Left colon (tissue), 2 donors: ENCODE data around the gene ERO1A. TPM values are rescaled to one million over a fixed set of nuclear protein-coding genes. Genes with fewer than 3 reads are reported as not detected.
"Not testable (repeated sequence)": the region's sequence is repeated elsewhere in the genome, so short reads cannot be mapped to it uniquely, and the experiment has no call there.

Experiments
- ATAC-seq: fragments of 200-7000 bp; cut with Tn5 transposase; one replicate; pipeline ENCODE4 v1.9.1; 2020; ENCODE audit warnings: mild to moderate bottlenecking, moderate library complexity
- DNase-seq, 2 donors: peaks; one replicate each; pipeline ENCODE4 v3.0.0-alpha.2; 2020
- intact Hi-C, 2 donors: fragments of 100-400 bp; cut with DNase I in 1 of 2; cut with micrococcal nuclease in 1 of 2; formaldehyde crosslinking; loops; one replicate each; pipeline versions ENCODE4 v1.11.2 to v1.14.0; 2022; cut with DNase I, micrococcal nuclease
- long read RNA-seq: library from polyadenylated mRNA; unstranded; transcript quantifications from one replicate; pipeline ENCODE4 v2.0.0, GENCODE V29; 2021
- total RNA-seq, 2 donors: library from RNA; stranded (reverse); fragmentation: NEBNext Ultra II Directional; extraction: Animal tissue kit (Norgen Biotek cat#: 25700); gene quantifications; one replicate each; pipeline ENCODE4 v1.2.1, GENCODE V29; 2021
- donor health status: DM: no; HTN: no; CAD: no.
- donor health status: DM: yes; HTN: yes; CAD: no.

The ERO1A gene, protein sequence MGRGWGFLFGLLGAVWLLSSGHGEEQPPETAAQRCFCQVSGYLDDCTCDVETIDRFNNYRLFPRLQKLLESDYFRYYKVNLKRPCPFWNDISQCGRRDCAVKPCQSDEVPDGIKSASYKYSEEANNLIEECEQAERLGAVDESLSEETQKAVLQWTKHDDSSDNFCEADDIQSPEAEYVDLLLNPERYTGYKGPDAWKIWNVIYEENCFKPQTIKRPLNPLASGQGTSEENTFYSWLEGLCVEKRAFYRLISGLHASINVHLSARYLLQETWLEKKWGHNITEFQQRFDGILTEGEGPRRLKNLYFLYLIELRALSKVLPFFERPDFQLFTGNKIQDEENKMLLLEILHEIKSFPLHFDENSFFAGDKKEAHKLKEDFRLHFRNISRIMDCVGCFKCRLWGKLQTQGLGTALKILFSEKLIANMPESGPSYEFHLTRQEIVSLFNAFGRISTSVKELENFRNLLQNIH
- 10 to 100 TPM; 61.0 to 70.8 TPM for total RNA-seq
- long read RNA-seq, partial matches to known transcripts: 0 of 6 reads
- long read RNA-seq, other reads (novel, unspliced or antisense): 6 of 6 reads

DNA sequence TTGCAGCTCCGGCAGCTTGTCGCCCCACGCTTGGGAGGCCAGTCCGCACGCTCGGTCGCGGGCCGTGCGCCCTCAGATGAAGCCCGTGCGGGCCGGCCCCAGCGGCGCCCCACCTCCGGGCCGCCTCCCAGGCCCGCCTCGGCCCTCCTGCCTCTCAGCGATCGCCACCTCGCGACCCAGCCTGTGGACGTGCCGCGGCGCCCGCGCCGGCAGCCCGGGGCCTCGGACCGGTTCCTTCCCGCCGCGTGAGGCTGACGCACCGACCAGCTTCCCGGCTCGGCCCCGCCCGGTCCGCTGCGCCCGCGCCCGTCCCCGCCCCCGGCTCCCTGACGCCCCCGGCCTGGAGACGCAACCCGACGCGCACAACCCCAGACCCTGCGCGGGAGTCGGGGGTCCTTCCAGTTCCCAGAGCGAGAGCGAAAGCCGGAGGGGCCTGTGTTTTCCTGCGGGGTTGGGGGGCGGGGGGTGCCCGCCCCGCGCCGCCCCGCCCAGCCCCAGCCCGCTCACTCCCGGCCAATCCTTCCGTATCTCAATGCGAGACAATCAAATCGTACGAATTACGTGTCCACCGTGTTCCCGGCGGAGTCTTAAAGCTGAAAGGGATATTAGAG lies at the start of gene ERO1A:
Gene ERO1A (minus strand): TSS at position 78 of the 611 bp plus-strand sequence. CDS start 77 bp downstream, at position 1.
- ATAC-seq (peak; percentile 89), DNase-seq (peak; percentile 86 to 89)
- intact Hi-C loops: no loop called here

DNA sequence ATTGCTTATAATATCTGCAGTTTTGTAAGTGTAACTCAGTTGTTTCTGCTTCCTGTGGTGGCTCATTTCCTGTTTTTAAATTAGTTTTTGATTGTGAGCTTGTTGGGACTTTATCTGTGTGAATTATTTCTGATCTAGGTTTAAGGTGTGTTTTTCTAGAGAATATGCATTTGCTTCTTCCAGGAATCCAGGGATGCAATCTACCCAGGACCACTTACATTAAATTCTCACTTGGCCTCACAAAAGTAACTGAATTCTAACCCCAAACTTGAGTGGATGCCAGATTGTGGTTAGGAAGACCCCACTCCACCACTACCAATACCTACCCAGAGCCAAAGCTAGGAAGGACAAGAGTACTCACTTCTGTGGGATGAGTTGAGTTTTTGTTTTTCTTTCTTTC lies 46.5 kb upstream of the ERO1A start:
- ATAC-seq: no peak
- no peak for DNase-seq
- intact Hi-C loops: no loop called here

DNA sequence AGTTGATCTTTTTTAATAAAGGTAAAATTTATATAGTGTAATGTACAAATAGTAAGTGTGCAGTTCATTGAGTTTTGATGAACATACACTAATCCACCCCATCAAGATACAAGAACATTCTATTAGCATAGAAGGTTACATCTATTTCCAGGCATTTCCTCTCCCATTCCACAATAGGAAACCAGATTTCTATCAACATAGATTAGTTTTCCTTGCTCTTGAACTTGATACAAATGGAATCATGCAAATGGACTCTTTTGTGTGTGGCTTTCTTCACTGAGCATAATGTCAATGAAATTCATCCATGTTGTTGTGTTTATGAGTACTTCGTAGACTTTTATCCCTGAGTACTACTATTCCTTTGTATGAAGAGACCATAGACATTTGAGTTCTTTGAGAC lies 45.4 kb upstream of the ERO1A start:
- no peak for ATAC-seq
- DNase-seq: no peak
- intact Hi-C loops: no loop called here

GRCh38 chr14:52738409-52738808 lies 43.1 kb upstream of the ERO1A start:
- no peak for ATAC-seq
- intact Hi-C loops: no loop called here
- no peak for DNase-seq

DNA sequence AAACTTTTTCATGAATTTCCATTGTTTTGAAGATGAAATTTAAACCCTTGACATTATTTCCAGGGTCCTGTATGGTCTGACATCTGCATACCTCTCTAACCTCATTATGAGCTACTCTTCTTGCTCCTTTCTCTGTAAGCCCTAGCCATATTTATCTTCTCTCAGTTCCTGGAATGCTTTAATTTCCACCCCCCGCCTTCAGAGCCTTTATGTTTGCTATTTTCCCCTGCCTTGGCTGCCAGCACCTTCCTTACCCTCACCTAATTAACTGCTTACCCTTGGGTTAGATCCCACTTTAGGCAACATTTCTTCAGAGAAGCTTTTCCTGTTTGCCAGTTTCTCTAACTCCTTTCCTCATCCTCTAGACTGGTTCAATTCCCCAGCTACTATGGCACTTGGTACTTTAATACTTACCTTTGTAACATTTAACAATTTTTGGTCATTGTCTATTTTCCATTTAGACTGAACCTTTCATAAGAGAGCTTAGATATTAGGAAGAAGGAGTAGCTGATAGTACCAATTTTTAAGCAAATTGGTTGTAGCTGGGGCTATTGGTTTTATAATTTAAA lies 40.6 kb upstream of the ERO1A start:
- no peak for ATAC-seq
- intact Hi-C loops: no loop called here
- no peak for DNase-seq

GRCh38 chr14:52733824-52734223 lies 38.5 kb upstream of the ERO1A start:
- DNase-seq: no peak
- intact Hi-C loops: no loop called here
- no peak for ATAC-seq

DNA sequence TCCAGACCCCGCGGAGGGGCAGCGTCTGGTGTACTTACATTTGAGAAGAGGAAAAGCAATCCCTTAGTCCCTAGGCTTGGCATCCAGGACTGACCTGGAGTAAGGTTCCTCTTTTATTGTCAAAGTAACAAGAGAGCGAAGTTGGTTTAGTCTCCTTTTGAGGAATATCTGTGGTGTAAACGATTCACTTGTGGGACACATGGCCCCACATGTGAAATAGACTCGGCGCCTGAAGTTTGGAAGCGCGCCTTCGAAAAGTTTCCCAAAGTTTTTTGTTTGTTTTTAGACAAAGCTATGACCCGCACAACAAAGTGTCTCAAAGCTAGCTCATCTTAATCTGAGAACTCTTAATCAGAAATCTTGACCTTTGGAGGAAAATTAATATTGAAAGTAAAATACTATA lies 35.4 kb upstream of the ERO1A start:
- intact Hi-C loops: no loop called here
- DNase-seq: no peak
- ATAC-seq: no peak

DNA sequence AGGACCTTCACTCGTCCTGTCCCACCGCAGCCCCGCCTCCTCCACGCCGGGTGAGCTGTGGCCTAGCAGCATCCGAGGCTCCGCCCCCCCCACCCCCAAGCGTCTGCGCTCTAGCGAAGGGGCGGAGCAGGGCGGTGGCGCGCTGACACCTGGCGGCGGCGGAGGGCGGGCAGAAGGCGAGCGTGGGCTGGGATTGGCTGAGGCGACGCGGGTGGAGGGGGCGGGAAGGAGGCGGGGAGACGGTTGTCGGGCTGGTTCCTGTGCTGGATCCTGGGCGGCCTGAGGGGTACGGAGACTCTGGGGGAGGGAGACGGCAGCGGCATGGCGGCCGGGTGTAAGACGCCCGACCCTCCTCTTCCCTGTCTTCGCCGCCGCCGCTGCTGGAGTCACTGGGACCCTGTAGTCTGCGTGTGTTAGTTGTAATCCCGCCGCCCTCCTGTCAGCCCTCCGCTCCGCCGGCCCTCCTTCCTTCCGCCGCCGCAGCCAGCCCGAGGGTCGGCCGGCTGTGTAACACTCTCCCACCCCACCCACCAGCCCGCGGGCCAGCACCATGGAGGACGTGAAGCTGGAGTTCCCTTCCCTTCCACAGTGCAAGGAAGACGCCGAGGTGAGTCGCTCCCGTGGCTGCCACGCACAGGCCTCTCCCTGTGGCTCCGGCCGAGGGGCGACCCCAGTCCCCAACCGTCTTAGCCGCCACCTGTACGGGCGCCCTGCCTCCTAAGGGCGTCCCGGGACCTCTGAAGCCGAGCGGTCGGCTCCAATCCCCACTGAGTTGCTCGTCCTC lies 34.8 kb upstream of the ERO1A start, which contains the start of gene STYX:
Gene STYX (plus strand): TSS at position 242 of the 784 bp plus-strand sequence. CDS start 309 bp downstream, at position 551.
- ATAC-seq: peak; percentile 97
- intact Hi-C loops: no loop called here

DNA sequence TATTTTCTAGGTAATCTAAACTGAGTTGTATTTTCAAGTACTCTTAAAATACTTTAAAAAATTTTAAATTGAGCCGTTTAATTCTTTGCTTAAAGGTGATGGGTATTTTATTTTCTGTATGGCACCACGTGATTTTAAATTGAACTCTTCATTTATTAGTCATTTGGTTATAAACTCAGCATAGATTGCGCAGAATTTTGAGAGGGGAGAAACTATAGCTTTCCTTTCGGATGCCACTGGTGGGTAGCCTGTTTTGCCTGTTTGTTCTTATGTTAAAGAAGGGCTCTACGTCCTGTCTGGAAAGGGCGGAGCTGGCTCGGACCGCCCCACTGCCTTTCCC lies 34.2 kb upstream of the ERO1A start:
- intact Hi-C loops: no loop called here
- DNase-seq (no peak), ATAC-seq (no peak)

More for the DNA sequence above, 34.8 kb upstream of the ERO1A start, which contains the start of gene STYX:
- peak; percentile 99 to 100 for DNase-seq

DNA sequence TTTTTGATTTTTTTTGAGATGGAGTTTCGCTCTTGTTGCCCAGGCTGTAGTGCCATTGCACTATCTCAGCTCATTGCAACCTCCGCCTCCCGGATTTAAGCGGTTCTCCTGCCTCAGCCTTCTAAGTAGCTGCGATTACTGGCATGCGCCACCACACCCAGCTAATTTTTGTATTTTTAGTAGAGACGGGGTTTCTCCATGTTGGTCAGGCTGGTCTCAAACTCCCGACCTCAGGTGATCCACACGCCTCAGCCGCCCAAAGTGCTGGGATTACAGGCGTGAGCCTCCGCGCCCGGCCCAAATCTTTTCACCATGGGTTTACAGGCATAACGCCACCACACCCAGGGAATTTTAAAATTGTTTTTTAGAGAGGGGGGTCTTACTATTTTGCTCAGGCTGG lies 33.7 kb upstream of the ERO1A start:
- intact Hi-C loops: not testable (repeated sequence)
- peak in 1 of 2 donors; percentile 24 for DNase-seq

DNA sequence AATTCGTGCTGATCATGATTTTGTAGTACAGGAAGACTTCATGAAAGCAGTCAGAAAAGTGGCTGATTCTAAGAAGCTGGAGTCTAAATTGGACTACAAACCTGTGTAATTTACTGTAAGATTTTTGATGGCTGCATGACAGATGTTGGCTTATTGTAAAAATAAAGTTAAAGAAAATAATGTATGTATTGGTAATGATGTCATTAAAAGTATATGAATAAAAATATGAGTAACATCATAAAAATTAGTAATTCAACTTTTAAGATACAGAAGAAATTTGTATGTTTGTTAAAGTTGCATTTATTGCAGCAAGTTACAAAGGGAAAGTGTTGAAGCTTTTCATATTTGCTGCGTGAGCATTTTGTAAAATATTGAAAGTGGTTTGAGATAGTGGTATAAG lies 32.2 kb upstream of the ERO1A start:
- DNase-seq, intact Hi-C loops, ATAC-seq: not testable (repeated sequence)

More for the DNA sequence above, 33.7 kb upstream of the ERO1A start:
- not testable (repeated sequence) for ATAC-seq

DNA sequence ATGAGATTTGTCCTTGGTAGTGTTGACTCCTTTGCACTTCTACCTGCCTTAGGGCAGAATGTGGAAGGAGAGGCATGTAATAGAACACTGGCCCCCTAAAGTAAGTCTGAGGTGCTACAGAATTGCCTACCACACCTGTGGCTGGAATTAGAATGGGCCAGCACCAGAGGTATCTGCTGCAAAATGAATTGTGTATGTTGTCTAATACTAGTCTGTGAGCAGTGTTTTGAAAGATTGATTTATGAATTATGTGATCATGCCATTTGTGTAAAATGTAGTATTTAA lies 28.9 kb upstream of the ERO1A start:
- intact Hi-C loops: no loop called here
- ATAC-seq (no peak), DNase-seq (no peak)

DNA sequence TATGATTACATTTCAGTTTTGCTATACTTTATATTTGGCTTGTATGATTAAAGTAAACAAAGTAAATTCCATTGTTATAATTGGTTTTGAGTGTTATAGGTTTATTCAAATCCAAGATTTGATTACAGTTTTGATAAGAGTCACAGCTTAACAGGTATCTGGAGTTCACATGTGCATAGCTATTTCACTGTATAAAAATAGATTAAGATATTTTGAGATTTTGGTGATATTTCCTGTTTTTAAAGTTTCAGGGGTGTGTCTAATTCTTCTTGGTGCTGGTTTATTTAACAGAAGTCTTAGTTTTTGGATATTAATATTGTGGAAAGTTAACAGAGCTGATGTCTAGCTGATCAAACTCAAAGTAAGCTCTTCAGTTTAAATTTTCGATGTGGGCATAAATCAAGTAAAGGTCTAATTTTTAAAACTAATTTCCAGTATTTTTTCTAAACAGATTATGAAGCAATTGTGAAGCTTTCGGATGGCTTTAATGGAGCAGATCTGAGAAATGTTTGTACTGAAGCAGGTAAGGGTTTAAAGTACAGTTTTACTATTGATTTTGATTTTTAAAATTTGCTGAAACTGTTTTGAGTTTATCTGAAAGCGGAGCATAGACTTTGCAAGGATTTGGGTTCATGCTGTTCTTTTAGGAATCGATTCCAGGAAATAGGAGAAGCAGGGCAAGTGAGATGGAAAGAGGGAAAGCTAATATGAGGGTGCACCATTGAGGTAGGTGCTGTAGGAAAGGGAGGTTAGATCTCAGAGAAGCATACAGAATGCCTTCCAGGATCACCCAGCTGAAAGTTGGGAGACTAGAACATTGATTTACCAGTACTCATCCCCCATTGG lies 28.4 kb upstream of the ERO1A start:
- DNase-seq (no peak), ATAC-seq (no peak)
- intact Hi-C loops: no loop called here

- intact Hi-C loops: no loop called here
- ATAC-seq: no peak
- DNase-seq: no peak
Measured at GRCh38 chr14:52716155-52716554, 20.8 kb upstream of the ERO1A start.

GRCh38 chr14:52711666-52712065 lies 16.3 kb upstream of the ERO1A start:
- no peak for DNase-seq
- no peak for ATAC-seq
- intact Hi-C loops: no loop called here

GRCh38 chr14:52706724-52707706 lies 11.7 kb upstream of the ERO1A start, which contains the start of gene PSMC6:
TSS of gene PSMC6 (plus strand) at chr14:52707200. CDS start at chr14:52707220, 20 bp downstream.
- intact Hi-C loops: no loop called here
- peak; percentile 99 for ATAC-seq
- peak; percentile 96 to 98 for DNase-seq

- DNase-seq: no peak
- ATAC-seq: no peak
- intact Hi-C loops: no loop called here
Measured at GRCh38 chr14:52706286-52706685, 10.9 kb upstream of the ERO1A start.
